ENCODE data around the gene ITGB6. TPM values are rescaled to one million over a fixed set of nuclear protein-coding genes. Genes with fewer than 3 reads are reported as not detected.

Gene ITGB6
- total and polyA plus RNA-seq, 2 donors from 2014 or later = 13.4 to 302 TPM

- Histone ChIP-seq H3K9me3 (ENCODE audit: control insufficient read depth in 2 of 3, insufficient read depth in 1 of 3, low read length in 3 of 3) (no peaks in the 10 kb centered on the region), H3K36me3 (ENCODE audit: control insufficient read depth in 2 of 3, insufficient read depth in 3 of 3, low read length in 3 of 3) (no peaks in the 10 kb centered on the region), H3K4me1 (ENCODE audit: control insufficient read depth in 2 of 3, insufficient read depth in 2 of 3, low read depth in 1 of 3, low read length in 3 of 3) (peaks cover 0 to 6% (median 4%) of the 10 kb centered on the region in 3 donors), H3K27ac (ENCODE audit: low read depth in 2 of 2, low read length in 2 of 2) (no peak overlapping the region), H3K27me3 (ENCODE audit: control insufficient read depth, insufficient read depth, low read length) (no peaks in the 10 kb centered on the region), H3K9ac (ENCODE audit: low read length in 3 of 3) (no peak overlapping the region), H3K4me3 (ENCODE audit: low read length in 3 of 3) (peak overlapping the region in 1 of 3 donors; percentile 23)
- FAIRE-seq (no peak), DNase-seq (peak in 1 of 5 donors; percentile 12)
- intact Hi-C loops (cut with DNase I) = no loop called here
- no peak for TF ChIP-seq CTCF (IDR thresholded peaks at IDR 0.05; ENCODE audit: borderline replicate concordance, extremely low read depth, insufficient read depth)
Observed at GRCh38 chr2:160051371-160051800, 148.7 kb downstream of the ITGB6 start.

GRCh38 chr2:160050147-160050546, 149.9 kb downstream of the ITGB6 start:
- no peaks in the 10 kb centered on the region for H3K27me3 ChIP-seq (ENCODE audit: control insufficient read depth, insufficient read depth, low read length)
- DNase-seq = no peak
- TF ChIP-seq CTCF (IDR thresholded peaks at IDR 0.05; ENCODE audit: borderline replicate concordance, extremely low read depth, insufficient read depth) = no peak
- no peak overlapping the region for H3K9ac ChIP-seq (ENCODE audit: low read length in 3 of 3)
- intact Hi-C loops (cut with DNase I) = no loop called here
- H3K9me3 ChIP-seq (ENCODE audit: control insufficient read depth in 2 of 3, insufficient read depth in 1 of 3, low read length in 3 of 3) = no peaks in the 10 kb centered on the region
- H3K4me3 ChIP-seq (ENCODE audit: low read length in 3 of 3) = no peak overlapping the region
- H3K36me3 ChIP-seq (ENCODE audit: control insufficient read depth in 2 of 3, insufficient read depth in 3 of 3, low read length in 3 of 3) = no peaks in the 10 kb centered on the region
- peaks cover 0 to 4% (median 3%) of the 10 kb centered on the region in 3 donors for H3K4me1 ChIP-seq (ENCODE audit: control insufficient read depth in 2 of 3, insufficient read depth in 2 of 3, low read depth in 1 of 3, low read length in 3 of 3)
- no peak overlapping the region for H3K27ac ChIP-seq (ENCODE audit: low read depth in 2 of 2, low read length in 2 of 2)
- FAIRE-seq = no peak

Other genes starting within 250 kb of the ITGB6 start
- gene PLA2R1, start 137.7 kb downstream of the ITGB6 start, total RNA-seq = 6.6 TPM
- gene PLA2R1, start 137.7 kb downstream of the ITGB6 start, polyA plus RNA-seq (ENCODE audit: insufficient read depth, low read depth, low replicate concordance) = 71.9 TPM

All from kidney (tissue), 14 donors.